C4-2B (cell line): ENCODE data around the gene TM9SF1.
"Not testable (repeated sequence)": the region's sequence is repeated elsewhere in the genome, so short reads cannot be mapped to it uniquely, and the experiment has no call there.

Experiments
- H3K27ac ChIP-seq: fragments of 450-650 bp; 2 replicates; pipeline ENCODE4 v1.5.1; 2017
- ZFX ChIP-seq: fragments of 450-650 bp; IDR thresholded peaks from 2 replicates; pipeline ENCODE4 v1.6.1; 2017
- TF ChIP-seq, protein P1 (sequence below): fragments of 450-650 bp; conservative IDR thresholded peaks from 2 replicates; pipeline ENCODE4 v1.5.1; 2017; ENCODE audit warnings: mild to moderate bottlenecking

Gene TM9SF1

DNA sequence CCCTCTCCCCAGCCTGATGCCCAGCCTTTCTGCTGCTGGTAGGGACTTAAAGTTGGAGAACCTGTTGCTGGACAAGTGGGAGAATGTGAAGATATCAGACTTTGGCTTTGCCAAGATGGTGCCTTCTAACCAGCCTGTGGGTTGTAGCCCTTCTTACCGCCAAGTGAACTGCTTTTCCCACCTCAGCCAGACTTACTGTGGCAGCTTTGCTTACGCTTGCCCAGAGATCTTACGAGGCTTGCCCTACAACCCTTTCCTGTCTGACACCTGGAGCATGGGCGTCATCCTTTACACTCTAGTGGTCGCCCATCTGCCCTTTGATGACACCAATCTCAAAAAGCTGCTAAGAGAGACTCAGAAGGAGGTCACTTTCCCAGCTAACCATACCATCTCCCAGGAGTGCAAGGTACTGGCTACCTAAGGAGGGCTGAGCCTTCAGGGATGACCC is 11.9 kb upstream of the TM9SF1 start:
- TF ChIP-seq, protein P1, sequence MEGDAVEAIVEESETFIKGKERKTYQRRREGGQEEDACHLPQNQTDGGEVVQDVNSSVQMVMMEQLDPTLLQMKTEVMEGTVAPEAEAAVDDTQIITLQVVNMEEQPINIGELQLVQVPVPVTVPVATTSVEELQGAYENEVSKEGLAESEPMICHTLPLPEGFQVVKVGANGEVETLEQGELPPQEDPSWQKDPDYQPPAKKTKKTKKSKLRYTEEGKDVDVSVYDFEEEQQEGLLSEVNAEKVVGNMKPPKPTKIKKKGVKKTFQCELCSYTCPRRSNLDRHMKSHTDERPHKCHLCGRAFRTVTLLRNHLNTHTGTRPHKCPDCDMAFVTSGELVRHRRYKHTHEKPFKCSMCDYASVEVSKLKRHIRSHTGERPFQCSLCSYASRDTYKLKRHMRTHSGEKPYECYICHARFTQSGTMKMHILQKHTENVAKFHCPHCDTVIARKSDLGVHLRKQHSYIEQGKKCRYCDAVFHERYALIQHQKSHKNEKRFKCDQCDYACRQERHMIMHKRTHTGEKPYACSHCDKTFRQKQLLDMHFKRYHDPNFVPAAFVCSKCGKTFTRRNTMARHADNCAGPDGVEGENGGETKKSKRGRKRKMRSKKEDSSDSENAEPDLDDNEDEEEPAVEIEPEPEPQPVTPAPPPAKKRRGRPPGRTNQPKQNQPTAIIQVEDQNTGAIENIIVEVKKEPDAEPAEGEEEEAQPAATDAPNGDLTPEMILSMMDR = no peak
- TF ChIP-seq ZFX = no peak
- H3K27ac ChIP-seq = no peak overlapping the region

DNA sequence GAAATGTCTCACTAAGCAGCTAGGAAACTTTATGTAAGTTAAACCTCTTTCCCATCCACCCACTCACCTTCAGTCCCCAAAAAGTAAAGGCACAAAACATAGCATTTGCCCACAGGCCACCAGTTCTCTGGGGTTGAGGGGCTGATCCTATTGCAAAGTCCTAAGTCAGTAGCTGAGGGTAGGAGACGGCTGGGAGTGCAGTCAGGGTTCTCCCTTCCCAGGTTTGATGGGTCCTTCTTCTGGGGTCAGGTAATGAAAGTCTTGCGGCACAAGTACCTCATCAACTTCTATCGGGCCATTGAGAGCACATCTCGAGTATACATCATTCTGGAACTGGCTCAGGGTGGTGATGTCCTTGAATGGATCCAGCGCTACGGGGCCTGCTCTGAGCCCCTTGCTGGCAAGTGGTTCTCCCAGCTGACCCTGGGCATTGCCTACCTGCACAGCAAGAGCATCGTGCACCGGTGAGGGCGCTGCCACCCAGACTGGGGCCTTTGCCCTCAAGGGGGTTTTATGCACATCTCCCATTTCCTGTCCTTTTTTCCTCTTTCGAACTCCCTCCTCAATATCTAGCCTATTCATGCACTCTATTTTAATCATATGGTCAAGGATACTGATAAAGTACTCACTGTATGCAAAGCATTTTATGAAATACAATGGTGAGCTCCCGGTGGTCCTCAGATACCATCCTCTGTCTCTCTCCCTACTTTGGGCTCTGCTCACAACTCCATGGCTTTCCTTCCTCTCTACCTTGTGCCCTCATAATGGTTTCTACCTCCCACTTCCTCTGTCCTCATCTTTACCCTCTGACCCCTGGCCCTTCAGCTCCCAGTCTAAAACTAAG is 11.2 kb upstream of the TM9SF1 start:
- no peak for TF ChIP-seq ZFX
- TF ChIP-seq, protein P1 = no peak

DNA sequence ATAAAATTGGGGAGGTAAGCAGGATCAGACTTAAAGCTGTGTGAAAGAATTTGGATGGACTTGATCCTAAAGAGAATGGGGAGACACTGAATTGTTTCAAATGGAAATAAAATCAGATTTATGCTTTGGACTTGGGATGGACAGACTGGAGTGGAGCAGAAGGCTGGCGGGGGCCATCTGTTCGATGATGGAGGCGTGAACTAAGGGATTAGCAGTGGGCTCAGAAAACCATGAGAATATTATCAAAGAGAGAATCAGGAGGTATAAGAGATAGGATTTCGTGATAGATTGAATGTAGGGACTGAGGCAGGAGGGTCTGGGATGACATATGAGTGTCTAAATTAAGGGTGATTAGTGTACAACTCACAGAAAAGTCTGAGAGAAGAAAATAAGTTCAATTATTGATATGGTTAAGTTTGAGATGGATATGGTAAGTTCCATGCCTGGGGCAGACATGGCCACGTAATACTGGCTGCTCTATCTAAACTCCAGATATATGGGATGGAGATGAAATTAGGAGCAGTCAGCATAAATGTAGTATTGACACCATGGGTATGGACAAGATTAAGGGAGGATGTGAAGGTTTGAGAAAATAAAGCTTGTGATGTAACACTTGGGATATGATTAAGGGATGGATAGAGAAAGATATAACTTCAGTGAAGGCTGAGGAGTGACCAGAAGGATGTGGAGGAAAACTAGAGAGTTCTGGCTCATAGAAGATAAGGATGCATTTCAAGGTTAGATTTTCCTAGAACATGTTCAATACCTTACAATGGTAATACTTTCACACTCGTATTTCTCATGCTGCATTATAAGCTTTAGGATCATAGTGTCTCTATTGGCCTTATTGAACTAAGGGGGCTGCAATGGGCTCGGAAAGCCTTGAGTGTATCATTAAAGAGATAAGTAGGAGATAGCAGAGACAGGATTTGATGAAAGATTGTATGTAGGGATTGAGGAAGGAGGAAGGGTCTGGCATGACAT is 9.2 kb upstream of the TM9SF1 start:
- no peak for TF ChIP-seq ZFX
- TF ChIP-seq, protein P1 = no peak
- no peak overlapping the region for H3K27ac ChIP-seq

More for the DNA sequence above, 11.2 kb upstream of the TM9SF1 start:
- H3K27ac ChIP-seq = no peak overlapping the region

DNA sequence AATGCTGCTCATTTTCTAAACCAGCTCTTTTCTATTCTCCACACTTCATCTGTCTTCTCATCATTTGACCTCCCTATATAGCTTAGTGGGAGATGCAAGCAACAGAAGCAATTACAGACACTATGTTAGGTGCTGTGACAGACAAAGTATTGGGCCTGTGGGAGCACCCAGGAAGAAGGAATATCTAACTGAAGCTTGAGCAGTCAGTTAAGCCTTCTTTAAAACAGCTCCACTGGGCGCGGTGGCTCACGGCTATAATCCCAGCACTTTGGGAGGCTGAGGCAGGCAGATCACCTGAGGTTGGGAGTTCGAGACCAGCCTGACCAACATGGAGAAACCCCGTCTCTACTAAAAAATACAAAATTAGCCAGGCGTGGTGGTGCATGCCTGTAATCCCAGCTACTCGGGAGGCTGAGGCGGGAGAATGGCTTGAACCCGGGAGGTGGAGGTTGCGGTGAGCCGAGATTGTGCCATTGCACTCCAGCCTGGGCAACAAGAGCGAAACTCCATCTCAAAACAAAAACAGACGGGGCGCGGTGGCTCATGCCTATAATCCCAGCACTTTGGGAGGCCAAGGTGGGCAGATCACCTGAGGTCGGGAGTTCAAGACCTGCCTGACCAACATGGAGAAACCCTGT is 8.1 kb upstream of the TM9SF1 start:
- not testable (repeated sequence) for H3K27ac ChIP-seq

DNA sequence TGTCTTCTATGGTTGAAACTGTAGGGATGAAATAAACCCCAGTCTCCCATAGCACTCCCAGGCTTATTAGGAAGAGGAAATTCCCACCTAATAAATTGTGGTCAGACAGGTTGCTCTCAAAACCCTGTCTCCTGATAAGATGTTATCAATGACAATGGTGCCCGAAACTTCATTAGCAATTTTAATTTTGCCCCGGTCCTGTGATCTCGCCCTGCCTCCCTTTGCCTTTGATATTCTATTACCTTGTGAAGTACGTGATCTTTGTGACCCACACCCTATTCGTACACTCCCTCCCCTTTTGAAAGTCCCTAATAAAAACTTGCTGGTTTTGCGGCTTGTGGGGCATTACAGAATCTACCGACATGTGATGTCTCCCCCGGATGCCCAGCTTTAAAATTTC is 7.3 kb upstream of the TM9SF1 start:
- not testable (repeated sequence) for H3K27ac ChIP-seq

DNA sequence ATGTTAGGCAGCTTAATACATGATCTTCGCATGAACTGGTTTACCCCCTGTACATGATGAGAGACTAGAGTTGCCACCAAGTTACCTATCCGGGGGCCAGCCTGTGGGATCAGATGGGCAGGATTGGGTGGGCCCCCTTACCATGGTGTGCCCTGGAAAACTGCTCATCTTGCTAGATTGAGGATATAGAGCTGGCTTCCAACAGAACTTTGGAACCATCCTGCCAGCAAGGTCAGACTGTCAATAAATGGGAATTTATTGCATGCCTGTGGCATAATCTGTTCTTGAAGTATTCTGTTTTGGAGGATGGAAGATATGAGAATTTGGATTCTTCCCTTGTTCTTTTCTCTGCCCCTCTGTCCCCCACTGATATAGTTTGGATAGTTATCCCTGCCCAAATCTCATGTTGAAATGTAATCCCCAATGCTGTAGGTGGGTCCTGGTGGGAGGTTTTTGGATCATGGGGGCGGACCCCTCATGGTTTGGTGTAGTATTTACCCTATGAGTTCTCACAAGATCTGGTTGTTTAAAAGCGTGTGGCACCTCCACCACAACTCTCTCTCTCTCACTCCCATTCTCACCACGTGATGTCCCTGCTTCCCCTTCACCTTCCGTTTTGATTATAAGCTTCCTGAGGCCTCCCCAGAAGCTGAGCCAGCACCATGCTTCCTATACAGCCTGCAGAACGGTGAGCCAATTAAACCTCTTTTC is 3.7 kb upstream of the TM9SF1 start:
- no peak for TF ChIP-seq ZFX
- TF ChIP-seq, protein P1 = no peak
- no peak overlapping the region for H3K27ac ChIP-seq

DNA sequence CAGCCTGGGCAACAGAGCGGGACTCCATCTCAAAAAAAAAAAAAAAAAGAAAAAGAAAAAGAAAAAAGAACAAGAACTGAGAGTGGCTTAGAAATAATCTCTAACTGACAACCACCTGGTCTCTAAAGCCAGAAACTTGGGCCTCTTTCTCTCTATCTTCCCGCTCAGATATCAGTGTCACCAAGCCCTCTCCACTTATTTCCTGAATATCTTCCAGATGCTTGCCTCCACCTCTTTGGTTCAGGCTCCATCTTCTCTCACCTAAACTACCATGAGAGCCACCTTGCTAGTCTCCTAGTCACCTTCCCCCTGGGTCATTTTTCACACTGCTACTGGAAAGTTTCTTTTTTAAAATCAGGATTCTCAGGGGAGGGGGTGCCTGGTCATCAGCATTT is 1.8 kb upstream of the TM9SF1 start:
- H3K27ac ChIP-seq = no peak overlapping the region; the same call in 1 of the 2 replicates
- TF ChIP-seq ZFX = no peak
- TF ChIP-seq, protein P1 = no peak
